Ascending aorta (tissue), 2 donors: Measurements from ENCODE around the gene NTF4. TPM values are rescaled to one million over a fixed set of nuclear protein-coding genes. Genes with fewer than 3 reads are reported as not detected.

Source experiments
- DNase-seq, 2 donors: peaks; one replicate each; pipeline ENCODE4 v3.0.0-alpha.2; 2019; ENCODE audit warnings: low spot score in 2 of 2
- H3K27ac ChIP-seq, 2 donors: fragments of 200-600 bp; sonication (generic); one replicate each; pipeline ENCODE4 v1.5.1; 2016 to 2017; ENCODE audit warnings: mild to moderate bottlenecking in 1 of 2
- H3K27me3 ChIP-seq: fragments of 200-600 bp; sonication (generic); one replicate; pipeline ENCODE4 v1.5.1; 2017
- H3K36me3 ChIP-seq, 2 donors: fragments of 200-600 bp; sonication (generic); one replicate each; pipeline ENCODE4 v1.5.1; 2016
- H3K4me1 ChIP-seq, 2 donors: fragments of 200-600 bp; sonication (generic); one replicate each; pipeline ENCODE4 v1.5.1; 2016 to 2017; ENCODE audit warnings: mild to moderate bottlenecking in 1 of 2
- H3K4me3 ChIP-seq, 2 donors: fragments of 200-600 bp; sonication (generic); one replicate each; pipeline ENCODE4 v1.5.1; 2016 to 2017; ENCODE audit warnings: mild to moderate bottlenecking in 1 of 2
- H3K9me3 ChIP-seq, 2 donors: fragments of 200-600 bp; sonication (generic); one replicate each; pipeline ENCODE4 v1.5.1; 2016
- intact Hi-C: fragments of 100-400 bp; cut with DNase I; formaldehyde crosslinking; loops from one replicate; pipeline ENCODE4 v1.15.1; 2023
- total RNA-seq: library from RNA; depleted of rRNA; stranded (reverse); fragments of >200 nt; gene quantifications from one replicate; pipeline ENCODE4 v1.1.0, GENCODE V29; 2016
- TF ChIP-seq, protein P1 (sequence below), 3 experiments: fragments of 200-600 bp in 2 of 3; fragments of 450-650 bp in 1 of 3; sonication (generic) in 2 of 3; IDR thresholded peaks; one replicate each; pipeline ENCODE4 v1.5.1; 2016 to 2019; ENCODE audit warnings: antibody characterized with exemption in 3 of 3, mild to moderate bottlenecking in 1 of 3, moderate library complexity in 1 of 3

Gene NTF4
- total RNA-seq, 1 donor from 2014 or later, result not detected

DNA sequence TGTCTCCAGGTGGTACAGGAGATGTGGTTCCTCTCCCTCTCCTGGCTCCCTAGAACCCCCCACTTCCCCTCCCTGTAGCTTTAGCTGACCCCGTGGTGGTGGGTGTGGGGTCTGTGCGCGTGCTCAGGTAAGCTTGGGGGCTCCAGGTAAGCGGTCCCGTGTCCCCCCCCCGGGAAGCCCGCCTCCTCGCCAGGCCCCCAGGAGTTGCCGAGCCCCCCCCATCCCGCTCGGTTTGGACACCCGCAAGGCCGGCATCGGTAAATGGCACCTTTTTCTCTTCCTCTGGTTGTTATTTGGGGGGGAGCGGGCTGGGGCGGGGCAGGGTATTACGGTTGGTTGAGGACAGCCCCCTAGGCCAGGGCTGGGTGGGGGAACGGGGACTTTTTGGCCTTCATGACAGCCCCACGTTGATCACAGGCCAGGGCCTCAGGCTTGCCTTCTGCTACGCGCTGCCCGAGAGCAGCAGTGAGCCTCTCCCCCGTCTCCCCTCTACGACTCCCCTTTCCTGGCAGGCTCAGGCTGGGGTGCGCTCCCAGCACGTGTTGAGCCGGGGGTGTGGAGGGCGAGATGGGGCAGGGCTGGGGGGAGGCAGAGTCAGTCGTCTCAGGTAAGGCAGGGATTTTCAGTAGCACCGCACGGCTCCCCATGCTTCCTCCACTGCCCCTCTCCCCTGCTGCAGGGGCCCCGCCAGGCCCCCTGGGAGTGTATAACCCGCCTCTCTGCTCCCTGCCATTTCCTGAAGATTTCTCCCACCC, 38.9 kb upstream of the NTF4 start:
- H3K27me3 ChIP-seq, result no peaks in the 10 kb centered on the region
- H3K4me3 ChIP-seq, result no peak overlapping the region
- H3K4me1 ChIP-seq, result no peaks in the 10 kb centered on the region
- intact Hi-C loops, result no loop called here
- no peaks in the 10 kb centered on the region for H3K9me3 ChIP-seq
- no peak for DNase-seq
- TF ChIP-seq, protein P1, sequence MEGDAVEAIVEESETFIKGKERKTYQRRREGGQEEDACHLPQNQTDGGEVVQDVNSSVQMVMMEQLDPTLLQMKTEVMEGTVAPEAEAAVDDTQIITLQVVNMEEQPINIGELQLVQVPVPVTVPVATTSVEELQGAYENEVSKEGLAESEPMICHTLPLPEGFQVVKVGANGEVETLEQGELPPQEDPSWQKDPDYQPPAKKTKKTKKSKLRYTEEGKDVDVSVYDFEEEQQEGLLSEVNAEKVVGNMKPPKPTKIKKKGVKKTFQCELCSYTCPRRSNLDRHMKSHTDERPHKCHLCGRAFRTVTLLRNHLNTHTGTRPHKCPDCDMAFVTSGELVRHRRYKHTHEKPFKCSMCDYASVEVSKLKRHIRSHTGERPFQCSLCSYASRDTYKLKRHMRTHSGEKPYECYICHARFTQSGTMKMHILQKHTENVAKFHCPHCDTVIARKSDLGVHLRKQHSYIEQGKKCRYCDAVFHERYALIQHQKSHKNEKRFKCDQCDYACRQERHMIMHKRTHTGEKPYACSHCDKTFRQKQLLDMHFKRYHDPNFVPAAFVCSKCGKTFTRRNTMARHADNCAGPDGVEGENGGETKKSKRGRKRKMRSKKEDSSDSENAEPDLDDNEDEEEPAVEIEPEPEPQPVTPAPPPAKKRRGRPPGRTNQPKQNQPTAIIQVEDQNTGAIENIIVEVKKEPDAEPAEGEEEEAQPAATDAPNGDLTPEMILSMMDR (IDR thresholded peaks at IDR 0.05), result no peak
- no peak overlapping the region for H3K27ac ChIP-seq
- peaks cover 87 to 99% of the 10 kb centered on the region in 2 donors for H3K36me3 ChIP-seq

DNA sequence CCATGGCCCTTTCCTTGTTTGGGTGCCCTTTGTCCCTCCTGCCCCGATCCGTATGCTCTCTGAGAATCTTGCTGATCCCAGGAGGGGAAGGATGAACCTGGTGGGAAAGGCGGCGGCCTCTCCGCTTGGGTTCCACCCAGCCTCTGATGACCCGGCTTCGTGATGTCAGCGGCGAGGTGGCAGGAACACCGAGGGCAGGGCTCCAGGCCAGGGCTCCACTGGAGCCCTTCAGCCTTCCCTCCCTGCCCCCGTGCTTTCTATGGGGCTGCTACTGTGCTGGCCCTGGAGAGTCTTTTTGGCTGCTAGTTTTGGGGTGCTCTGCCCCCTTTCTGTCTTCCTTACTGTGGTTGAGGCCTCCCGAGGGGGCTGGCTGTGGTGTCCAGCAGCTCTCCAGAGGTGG, 37.7 kb upstream of the NTF4 start:
- TF ChIP-seq, protein P1 (IDR thresholded peaks at IDR 0.05), result no peak
- Histone ChIP-seq H3K27me3 (no peaks in the 10 kb centered on the region), H3K4me1 (no peaks in the 10 kb centered on the region), H3K36me3 (peaks cover 82 to 93% of the 10 kb centered on the region in 2 donors), H3K9me3 (no peaks in the 10 kb centered on the region), H3K4me3 (no peak overlapping the region), H3K27ac (no peak overlapping the region)
- intact Hi-C loops, result no loop called here
- DNase-seq, result no peak

DNA sequence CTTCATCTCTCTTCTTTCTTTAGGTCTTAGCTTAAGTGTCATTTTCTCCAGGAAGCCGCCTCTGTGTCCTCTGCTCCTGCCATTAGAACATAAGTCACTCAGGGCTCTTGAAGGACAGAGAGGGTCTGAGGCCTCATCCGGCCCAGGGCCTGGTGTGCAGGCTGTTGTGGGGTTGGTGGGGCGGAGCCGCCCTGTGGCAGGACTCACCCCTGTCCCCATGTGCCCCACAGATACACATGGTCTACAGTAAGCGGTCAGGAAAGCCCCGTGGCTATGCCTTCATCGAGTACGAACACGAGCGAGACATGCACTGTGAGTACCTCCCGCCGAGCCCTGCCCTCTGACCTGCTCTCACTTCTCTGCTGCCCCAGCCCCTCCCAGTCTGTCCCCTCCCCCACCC, 36.5 kb upstream of the NTF4 start:
- no peak overlapping the region for H3K4me3 ChIP-seq
- intact Hi-C loops, result no loop called here
- TF ChIP-seq, protein P1 (IDR thresholded peaks at IDR 0.05), result no peak

DNA sequence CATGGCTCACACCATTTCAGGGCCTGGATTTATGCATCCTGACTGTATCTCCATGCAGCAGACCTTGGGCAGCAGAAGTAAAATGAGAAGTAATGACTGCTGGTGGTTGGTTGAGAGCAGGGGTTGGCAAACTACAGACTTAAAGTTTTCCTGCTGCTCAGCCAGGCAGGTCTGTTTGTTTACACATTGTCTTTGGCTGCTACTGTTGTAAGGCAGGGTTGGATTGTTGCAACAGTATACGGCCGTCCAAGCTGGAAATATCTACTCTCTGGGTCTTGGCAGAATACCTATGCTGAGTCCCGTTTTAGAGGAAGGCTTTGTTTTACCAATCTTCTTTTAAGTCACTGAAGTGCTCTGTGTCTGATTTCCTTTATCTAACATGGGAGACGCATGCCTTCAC, 34.2 kb upstream of the NTF4 start:
- intact Hi-C loops, result loop anchor here (1.0 to 2.0 kb wide), 2 partner anchors 47 to 100 kb away; no protein-coding TSS in a partner anchor
- Histone ChIP-seq H3K27me3 (no peaks in the 10 kb centered on the region), H3K4me1 (no peaks in the 10 kb centered on the region), H3K9me3 (no peaks in the 10 kb centered on the region), H3K4me3 (no peak overlapping the region), H3K27ac (no peak overlapping the region), H3K36me3 (peaks cover 62 to 93% of the 10 kb centered on the region in 2 donors)
- TF ChIP-seq, protein P1 (IDR thresholded peaks at IDR 0.05), result no peak
- no peak for DNase-seq

More for the DNA sequence above, 36.5 kb upstream of the NTF4 start:
- no peak for DNase-seq
- peaks cover 77 to 93% of the 10 kb centered on the region in 2 donors for H3K36me3 ChIP-seq
- H3K4me1 ChIP-seq, result no peaks in the 10 kb centered on the region
- H3K27me3 ChIP-seq, result no peaks in the 10 kb centered on the region
- H3K27ac ChIP-seq, result no peak overlapping the region
- H3K9me3 ChIP-seq, result no peaks in the 10 kb centered on the region

DNA sequence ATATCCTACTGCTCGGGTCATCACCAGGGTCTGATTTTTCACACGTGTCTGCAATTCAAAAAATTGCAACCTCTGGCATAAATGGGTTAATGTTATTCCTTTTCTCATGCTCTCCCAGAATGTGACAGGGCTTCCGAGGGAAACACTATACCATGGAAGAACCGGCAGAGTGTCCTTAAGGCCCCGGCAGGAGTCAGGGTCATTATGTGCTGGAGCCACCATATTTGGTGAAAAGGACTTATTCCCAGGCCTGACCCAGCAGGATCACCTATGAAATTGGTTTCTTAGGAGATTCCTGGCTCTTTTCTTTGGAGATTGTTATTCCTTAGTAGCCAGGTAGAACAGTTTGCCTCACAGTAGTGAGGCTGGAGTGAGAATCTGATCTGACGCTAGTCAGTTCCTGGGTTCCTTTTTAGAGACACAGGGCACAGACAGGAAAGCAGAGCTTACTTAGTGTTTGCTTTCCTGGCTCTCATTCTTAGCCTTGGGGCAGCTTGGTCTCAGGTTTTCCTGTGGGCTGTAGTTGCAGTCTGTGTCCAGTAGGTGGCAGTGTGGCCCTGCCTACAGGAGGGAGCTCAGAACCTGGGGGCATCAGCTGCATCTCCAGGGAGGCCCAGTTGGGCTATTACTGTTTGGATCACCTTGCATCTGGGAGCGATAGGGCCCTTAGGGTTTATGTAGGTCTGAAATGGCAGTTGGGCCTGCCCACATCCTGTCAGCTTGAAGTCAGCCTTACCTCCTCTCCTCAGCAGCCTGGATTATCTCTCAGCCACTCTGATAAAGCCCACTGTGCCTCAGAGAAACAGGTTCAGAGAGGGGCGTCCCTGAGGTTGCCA, 33.1 kb upstream of the NTF4 start:
- no peaks in the 10 kb centered on the region for H3K9me3 ChIP-seq
- H3K27ac ChIP-seq, result no peak overlapping the region
- H3K4me3 ChIP-seq, result no peak overlapping the region
- peak in 1 of 2 donors; percentile 80 for DNase-seq
- no peaks in the 10 kb centered on the region for H3K4me1 ChIP-seq
- peaks cover 58 to 92% of the 10 kb centered on the region in 2 donors for H3K36me3 ChIP-seq
- intact Hi-C loops, result loop anchor here (1.0 to 2.0 kb wide), 3 partner anchors 48 to 111 kb away; no protein-coding TSS in a partner anchor
- TF ChIP-seq, protein P1 (IDR thresholded peaks at IDR 0.05), result peak; percentile 95 to 99 (median 98)
- no peaks in the 10 kb centered on the region for H3K27me3 ChIP-seq
